Measurements from ENCODE around the gene RBM20.
A peak's percentile ranks its signal among the peaks of the same experiment; 100 is the strongest.

The RBM20 gene

GRCh38 chr10:110742801-110743200 lies 98.7 kb downstream of the RBM20 start:
- DNase-seq: no peak

GRCh38 chr10:110744782-110745181 lies 100.6 kb downstream of the RBM20 start:
- no peak for DNase-seq

GRCh38 chr10:110746254-110746826 lies 102.2 kb downstream of the RBM20 start:
- DNase-seq: peak; percentile 35

- no peak for DNase-seq
Observed at GRCh38 chr10:110746969-110747608, 103.0 kb downstream of the RBM20 start.

GRCh38 chr10:110747609-110748464 lies 103.7 kb downstream of the RBM20 start:
- DNase-seq: no peak

GRCh38 chr10:110748970-110749369 lies 104.8 kb downstream of the RBM20 start:
- DNase-seq: no peak

GRCh38 chr10:110750931-110751330 lies 106.8 kb downstream of the RBM20 start:
- peak; percentile 26 for DNase-seq

- no peak for DNase-seq
Observed at GRCh38 chr10:110751850-110752249, 107.7 kb downstream of the RBM20 start.

GRCh38 chr10:110753462-110753861 lies 109.3 kb downstream of the RBM20 start:
- DNase-seq: no peak

- no peak for DNase-seq
Observed at GRCh38 chr10:110754375-110755105, 110.4 kb downstream of the RBM20 start.

GRCh38 chr10:110755781-110756180 lies 111.6 kb downstream of the RBM20 start:
- DNase-seq: no peak

GRCh38 chr10:110756876-110757275 lies 112.7 kb downstream of the RBM20 start:
- DNase-seq: no peak

- no peak for DNase-seq
Observed at GRCh38 chr10:110757586-110757985, 113.5 kb downstream of the RBM20 start.

GRCh38 chr10:110758128-110758765 lies 114.1 kb downstream of the RBM20 start:
- DNase-seq: no peak

GRCh38 chr10:110758898-110759297 lies 114.8 kb downstream of the RBM20 start:
- no peak for DNase-seq

GRCh38 chr10:110759523-110759922 lies 115.4 kb downstream of the RBM20 start:
- DNase-seq: no peak

- no peak for DNase-seq
Observed at GRCh38 chr10:110762109-110762848, 118.1 kb downstream of the RBM20 start.

GRCh38 chr10:110762849-110763211 lies 118.7 kb downstream of the RBM20 start:
- no peak for DNase-seq

- DNase-seq: no peak
Observed at GRCh38 chr10:110764378-110764777, 120.2 kb downstream of the RBM20 start.

- DNase-seq: no peak
Observed at GRCh38 chr10:110764793-110765512, 120.8 kb downstream of the RBM20 start.
